Right atrium auricular region (tissue), 2 donors: ENCODE results near the gene RNF214. TPM values are rescaled to one million over a fixed set of nuclear protein-coding genes. Genes with fewer than 3 reads are reported as not detected.

Experiments
- DNase-seq: peaks from one replicate; pipeline ENCODE4 v3.0.0-alpha.2; 2019; ENCODE audit warnings: low spot score
- H3K27ac ChIP-seq, 2 donors: fragments of 200-600 bp; sonication (generic); 1 replicate in 1 of 2; 2 replicates in 1 of 2; pipeline ENCODE4 v1.5.1; 2016 to 2019
- H3K27me3 ChIP-seq, 2 donors: fragments of 200-600 bp; sonication (generic); one replicate each; pipeline versions ENCODE4 v1.5.1 to v1.6.0; 2017 to 2019
- H3K36me3 ChIP-seq: fragments of 200-600 bp; sonication (generic); one replicate; pipeline ENCODE4 v1.5.1; 2016
- H3K4me1 ChIP-seq, 2 donors: fragments of 200-600 bp; sonication (generic); one replicate each; pipeline versions ENCODE4 v1.5.1 to v1.6.0; 2017 to 2019
- H3K4me3 ChIP-seq, 2 donors: fragments of 200-600 bp; sonication (generic); 1 replicate in 1 of 2; 2 replicates in 1 of 2; pipeline ENCODE4 v1.5.1; 2017 to 2019; ENCODE audit warnings: mild to moderate bottlenecking in 1 of 2, moderate library complexity in 1 of 2
- H3K9me3 ChIP-seq, 2 donors: fragments of 200-600 bp; sonication (generic); one replicate each; pipeline ENCODE4 v1.5.1; 2019
- total RNA-seq, 2 donors: library from RNA; depleted of rRNA; stranded (reverse); fragments of >200 nt; gene quantifications; one replicate each; pipeline ENCODE4 v1.1.0, GENCODE V29; 2016
- TF ChIP-seq, protein P1 (sequence below), 2 donors: fragments of 200-600 bp; sonication (generic); IDR thresholded peaks; one replicate each; pipeline ENCODE4 v1.5.1; 2019; ENCODE audit warnings: antibody characterized with exemption in 2 of 2

The RNF214 gene
- total RNA-seq, 2 donors from 2014 or later, result 11.0 to 11.5 TPM

GRCh38 chr11:117296881-117297280, 64.4 kb downstream of the RNF214 start:
- Histone ChIP-seq H3K4me1 (peaks cover 0 to 19% of the 10 kb centered on the region in 2 donors), H3K4me3 (no peak overlapping the region), H3K36me3 (peaks cover 18% of the 10 kb centered on the region), H3K27me3 (no peaks in the 10 kb centered on the region), H3K9me3 (no peaks in the 10 kb centered on the region), H3K27ac (no peak overlapping the region)
- TF ChIP-seq, protein P1, sequence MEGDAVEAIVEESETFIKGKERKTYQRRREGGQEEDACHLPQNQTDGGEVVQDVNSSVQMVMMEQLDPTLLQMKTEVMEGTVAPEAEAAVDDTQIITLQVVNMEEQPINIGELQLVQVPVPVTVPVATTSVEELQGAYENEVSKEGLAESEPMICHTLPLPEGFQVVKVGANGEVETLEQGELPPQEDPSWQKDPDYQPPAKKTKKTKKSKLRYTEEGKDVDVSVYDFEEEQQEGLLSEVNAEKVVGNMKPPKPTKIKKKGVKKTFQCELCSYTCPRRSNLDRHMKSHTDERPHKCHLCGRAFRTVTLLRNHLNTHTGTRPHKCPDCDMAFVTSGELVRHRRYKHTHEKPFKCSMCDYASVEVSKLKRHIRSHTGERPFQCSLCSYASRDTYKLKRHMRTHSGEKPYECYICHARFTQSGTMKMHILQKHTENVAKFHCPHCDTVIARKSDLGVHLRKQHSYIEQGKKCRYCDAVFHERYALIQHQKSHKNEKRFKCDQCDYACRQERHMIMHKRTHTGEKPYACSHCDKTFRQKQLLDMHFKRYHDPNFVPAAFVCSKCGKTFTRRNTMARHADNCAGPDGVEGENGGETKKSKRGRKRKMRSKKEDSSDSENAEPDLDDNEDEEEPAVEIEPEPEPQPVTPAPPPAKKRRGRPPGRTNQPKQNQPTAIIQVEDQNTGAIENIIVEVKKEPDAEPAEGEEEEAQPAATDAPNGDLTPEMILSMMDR (IDR thresholded peaks at IDR 0.05), result no peak
- no peak for DNase-seq

- TF ChIP-seq, protein P1 (IDR thresholded peaks at IDR 0.05), result no peak
- H3K27ac ChIP-seq, result no peak overlapping the region
- H3K36me3 ChIP-seq, result peaks cover 6% of the 10 kb centered on the region
- H3K4me3 ChIP-seq, result no peak overlapping the region
- no peak for DNase-seq
- no peaks in the 10 kb centered on the region for H3K27me3 ChIP-seq
- peaks cover 0 to 19% of the 10 kb centered on the region in 2 donors for H3K4me1 ChIP-seq
- H3K9me3 ChIP-seq, result no peaks in the 10 kb centered on the region
These were observed 65.7 kb downstream of the RNF214 start for GRCh38 chr11:117298195-117298594.

DNA sequence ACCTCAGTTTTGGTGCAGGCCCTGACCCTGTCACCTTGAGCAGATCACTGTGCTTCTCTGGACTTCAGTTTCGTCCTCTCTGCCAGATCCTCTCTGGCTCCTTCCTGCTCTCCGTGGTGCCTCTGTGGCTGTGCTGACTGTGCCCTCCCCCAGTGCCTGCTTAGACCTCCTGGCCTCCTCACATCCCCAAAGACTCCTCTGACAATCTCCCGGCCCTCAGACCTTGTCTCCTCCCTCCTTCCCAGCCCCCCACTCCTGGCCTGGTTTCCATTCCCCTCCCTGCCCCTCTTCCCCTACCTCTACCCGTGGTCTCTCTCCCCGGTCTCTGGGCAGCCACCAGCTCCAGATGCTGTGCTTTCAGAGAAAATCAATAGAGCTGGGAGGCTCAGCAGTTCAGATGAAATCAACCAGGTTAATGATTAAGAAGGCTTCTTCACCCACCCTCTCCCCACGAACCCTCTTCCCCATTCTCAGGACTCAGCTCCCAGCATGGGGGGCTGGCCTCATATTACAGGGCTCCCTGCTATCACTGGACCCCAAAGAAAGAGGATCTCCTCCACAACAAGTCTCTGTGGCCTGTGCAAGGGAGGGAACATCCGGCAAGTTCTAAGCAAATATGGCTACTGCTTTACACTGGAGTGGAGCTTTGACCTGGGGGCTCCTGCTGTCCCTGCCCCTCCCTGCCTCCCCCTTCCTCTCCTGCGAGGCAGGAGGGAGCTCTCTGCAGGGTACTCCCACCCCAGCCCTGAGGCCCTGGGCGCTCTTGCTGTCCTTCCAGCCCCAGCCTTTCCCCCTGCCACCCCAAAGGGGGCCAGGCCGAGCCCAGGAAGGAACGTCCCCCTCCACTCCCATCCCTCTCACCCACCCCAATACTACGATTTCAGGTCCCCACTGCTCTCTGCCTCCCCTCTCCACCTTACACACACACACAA, 67.1 kb downstream of the RNF214 start:
- no peak overlapping the region for H3K27ac ChIP-seq
- H3K27me3 ChIP-seq, result no peaks in the 10 kb centered on the region
- no peaks in the 10 kb centered on the region for H3K36me3 ChIP-seq
- DNase-seq, result no peak
- TF ChIP-seq, protein P1 (IDR thresholded peaks at IDR 0.05), result no peak
- peak overlapping the region in 1 of 2 donors; percentile 24 for H3K4me3 ChIP-seq
- no peaks in the 10 kb centered on the region for H3K9me3 ChIP-seq
- peaks cover 0 to 19% of the 10 kb centered on the region in 2 donors for H3K4me1 ChIP-seq

DNA sequence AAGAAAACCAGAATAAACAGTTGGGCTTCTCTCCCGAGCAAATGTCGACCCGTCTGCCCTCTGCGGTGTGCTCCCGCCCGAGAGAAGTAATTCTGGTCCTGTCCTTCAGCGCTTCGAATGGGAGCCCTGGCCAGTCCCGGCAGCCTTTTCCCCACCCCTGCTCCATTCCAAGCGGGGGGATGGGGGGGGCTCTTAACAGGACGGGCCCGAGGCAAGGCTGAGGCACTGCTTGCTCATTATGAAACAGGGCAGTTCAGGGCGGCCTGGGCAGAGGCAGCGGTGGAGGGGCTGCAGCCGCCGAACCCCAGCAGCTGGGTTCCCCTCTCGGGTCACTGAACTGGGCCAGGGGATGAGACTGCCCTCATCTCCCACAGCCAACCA, 67.8 kb downstream of the RNF214 start:
- TF ChIP-seq, protein P1 (IDR thresholded peaks at IDR 0.05), result no peak
- H3K9me3 ChIP-seq, result no peaks in the 10 kb centered on the region
- H3K4me1 ChIP-seq, result peaks cover 0 to 19% of the 10 kb centered on the region in 2 donors
- no peaks in the 10 kb centered on the region for H3K36me3 ChIP-seq
- peak overlapping the region in 1 of 2 donors; percentile 24 for H3K4me3 ChIP-seq
- H3K27me3 ChIP-seq, result no peaks in the 10 kb centered on the region
- H3K27ac ChIP-seq, result no peak overlapping the region
- DNase-seq, result peak; percentile 65

DNA sequence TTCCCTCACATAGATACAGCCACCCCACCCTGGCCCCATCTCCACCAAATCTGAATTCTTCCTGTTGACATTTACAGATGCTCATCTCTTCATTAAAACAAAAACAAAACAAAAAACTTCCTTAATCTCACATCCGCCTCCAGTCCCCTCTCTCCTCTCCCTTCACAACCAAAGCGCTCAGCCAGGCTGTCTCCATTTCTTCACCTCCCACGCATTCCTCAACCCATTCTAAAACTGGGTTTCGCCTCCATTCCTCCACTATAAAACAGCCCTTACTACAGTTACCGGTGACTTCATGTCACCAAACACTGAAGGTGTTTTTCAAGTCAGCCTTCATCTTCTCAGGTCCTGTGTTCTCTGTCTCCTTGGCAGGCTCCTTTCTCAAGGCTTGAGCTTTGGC, 68.3 kb downstream of the RNF214 start:
- TF ChIP-seq, protein P1 (IDR thresholded peaks at IDR 0.05), result no peak

More for the DNA sequence above, 68.3 kb downstream of the RNF214 start:
- H3K4me1 ChIP-seq, result peaks cover 0 to 19% of the 10 kb centered on the region in 2 donors
- no peak overlapping the region for H3K27ac ChIP-seq
- peak overlapping the region in 1 of 2 donors; percentile 24 for H3K4me3 ChIP-seq
- H3K27me3 ChIP-seq, result no peaks in the 10 kb centered on the region
- no peak for DNase-seq
- no peaks in the 10 kb centered on the region for H3K36me3 ChIP-seq
- H3K9me3 ChIP-seq, result no peaks in the 10 kb centered on the region
